Raji (cell line): Measurements from ENCODE around the gene ZNF474.

ENCODE experiments used
- POLR2A ChIP-seq: IDR thresholded peaks from 2 replicates; pipeline ENCODE4 v1.6.1; 2011; ENCODE audit warnings: low read depth, low read length, control low read depth; ENCODE audit not compliant: insufficient read depth

ZNF474 gene

DNA sequence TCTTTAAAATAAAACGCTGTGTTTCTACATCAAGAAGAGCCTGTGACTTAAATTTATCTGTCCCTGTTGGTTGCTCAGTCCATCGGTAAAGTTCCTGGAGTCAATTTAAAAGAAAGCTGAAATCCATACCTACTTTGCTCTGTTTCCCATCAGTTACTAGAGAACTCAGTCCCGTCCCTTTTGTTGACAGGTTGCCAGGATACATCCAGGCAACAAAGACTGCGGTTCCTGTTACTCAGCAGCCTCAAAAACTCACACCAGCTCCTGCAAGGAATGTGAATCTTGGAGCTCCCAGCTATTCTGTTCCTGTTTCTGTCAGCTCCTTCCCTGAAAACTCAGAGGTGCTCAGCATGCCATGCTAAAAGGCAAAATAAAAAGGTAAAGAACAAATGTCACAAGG lies at the start of gene ZNF474:
Gene ZNF474 (plus strand): TSS at position 241 of the 400 bp plus-strand sequence. CDS start 22,445 bp downstream, outside the sequence.
- no peak for TF ChIP-seq POLR2A

DNA sequence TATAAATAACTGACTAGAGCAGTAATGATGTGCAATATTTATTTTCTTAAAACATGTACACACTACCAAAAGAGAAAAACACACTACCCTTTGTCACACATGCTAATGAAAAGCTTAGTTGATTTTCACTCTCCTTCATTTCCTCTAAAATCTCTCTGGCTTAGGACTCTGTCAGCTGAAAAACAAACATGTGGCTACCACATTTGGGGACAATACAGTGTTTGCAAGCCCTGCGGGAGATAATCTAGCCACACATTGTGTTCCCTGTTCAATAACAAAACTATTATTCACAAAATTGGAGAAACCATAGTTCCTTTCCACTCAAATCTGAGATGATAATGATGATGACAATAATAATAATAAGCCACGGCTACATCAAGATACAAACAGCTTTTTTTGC lies 47.8 kb upstream of the ZNF474 start:
- no peak for TF ChIP-seq POLR2A

DNA sequence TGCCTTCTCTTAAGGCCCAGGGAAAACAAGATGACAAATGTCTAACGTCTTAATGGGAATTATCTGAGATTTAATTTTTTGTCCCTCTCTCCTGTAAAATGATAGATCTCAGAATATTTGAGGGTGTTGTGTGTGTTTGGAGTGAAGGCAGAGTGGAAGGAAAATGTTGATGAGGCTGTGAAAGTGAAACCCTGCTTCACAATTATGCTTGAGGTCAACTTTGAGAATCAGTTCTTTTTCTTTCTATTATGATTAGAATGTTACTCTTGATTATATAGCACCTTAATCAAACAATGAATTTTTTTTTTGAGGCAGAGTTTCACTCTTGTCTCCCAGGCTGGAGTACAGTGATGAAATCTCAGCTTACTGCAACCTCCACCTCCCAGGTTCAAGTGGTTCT lies 45.8 kb upstream of the ZNF474 start:
- no peak for TF ChIP-seq POLR2A

DNA sequence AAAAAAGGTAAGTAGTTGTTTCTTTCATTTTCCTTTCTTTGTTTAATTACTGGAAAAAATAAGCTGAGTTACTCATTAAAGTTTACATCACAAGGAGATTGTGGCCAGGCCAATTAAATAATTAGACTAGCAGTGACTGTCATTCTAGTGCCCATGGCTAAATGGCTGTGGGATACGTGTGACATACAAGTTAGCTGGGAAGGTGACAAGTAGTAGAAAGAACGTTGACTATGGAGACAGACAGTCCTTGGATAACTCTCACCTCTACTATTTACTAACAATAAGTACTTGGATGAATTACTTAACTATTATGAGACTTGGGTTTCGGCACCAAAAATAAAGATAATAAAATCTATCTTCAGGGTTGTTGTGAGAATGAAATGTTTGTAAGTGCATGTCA lies 44.3 kb upstream of the ZNF474 start:
- no peak for TF ChIP-seq POLR2A

DNA sequence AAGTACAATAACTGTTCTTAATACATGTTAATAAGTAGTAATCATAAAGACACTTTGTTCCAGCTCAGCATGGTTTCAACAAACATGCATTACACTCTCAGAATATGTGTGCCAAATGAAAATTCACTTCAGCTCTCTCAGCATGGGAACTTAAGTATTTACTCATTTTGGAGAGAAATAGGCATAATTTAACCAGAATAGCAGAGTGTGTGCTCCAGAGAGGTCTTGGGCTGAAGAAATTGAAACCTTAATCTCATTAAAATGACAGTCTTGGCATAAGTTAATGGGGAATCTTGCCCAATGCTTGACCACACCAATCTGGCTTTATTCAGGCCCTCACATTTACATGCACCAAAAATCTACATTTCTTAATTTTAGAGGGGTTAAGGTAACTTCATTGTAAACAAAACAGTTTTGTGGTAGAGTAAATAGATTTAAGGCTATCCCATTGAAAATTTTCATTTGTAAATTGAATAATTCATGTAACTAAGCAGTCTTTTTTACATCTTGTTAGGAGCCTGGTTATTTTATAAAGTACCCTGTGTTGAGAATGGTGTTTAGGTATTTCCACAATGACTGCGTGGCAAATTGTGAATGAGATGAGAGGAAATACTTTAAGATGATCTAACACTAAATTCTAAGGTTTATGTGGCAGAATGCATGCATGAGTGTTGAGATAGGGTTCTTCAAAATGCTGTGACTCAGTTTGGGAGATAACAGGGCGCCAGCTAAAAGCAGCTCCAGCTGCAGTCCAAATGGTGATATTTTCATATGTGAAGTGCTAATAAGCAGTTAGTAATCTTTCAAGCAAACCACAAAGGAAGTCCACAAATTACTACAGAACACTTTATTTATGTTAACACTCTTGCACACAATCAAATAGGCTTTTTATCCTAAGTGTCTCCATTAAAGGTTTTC lies 40.0 kb upstream of the ZNF474 start:
- no peak for TF ChIP-seq POLR2A

DNA sequence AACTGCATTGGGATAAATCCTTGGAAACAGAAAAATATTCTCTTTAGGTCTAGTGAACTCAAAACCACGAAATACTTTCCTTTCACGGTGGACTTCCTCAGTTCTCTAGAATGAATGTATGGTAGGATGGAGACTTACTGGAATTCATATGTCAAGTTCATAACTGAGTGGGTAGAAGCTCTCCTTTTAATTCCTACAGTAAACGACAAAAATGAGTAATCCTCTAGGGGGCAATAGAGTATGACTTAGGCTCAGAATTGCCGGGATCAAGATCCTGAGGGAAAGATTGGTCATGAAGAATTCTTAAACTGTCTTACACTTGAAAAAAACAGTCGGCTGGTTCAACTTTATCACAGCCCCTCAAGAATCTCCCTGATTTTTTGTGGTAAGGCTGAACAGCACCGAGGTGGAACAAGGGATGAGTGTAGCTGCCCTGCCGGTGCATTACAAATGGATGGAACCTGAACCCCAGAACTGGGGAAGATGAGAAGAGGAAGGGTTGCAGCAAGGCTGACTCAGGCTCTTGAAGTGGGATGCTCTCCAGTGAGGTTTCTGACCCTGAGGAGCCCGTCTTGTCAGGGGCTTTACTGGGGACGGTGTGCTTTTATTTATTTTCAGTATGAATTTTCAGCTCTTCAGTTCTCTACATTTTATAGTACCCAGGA lies 37.3 kb upstream of the ZNF474 start:
- no peak for TF ChIP-seq POLR2A

DNA sequence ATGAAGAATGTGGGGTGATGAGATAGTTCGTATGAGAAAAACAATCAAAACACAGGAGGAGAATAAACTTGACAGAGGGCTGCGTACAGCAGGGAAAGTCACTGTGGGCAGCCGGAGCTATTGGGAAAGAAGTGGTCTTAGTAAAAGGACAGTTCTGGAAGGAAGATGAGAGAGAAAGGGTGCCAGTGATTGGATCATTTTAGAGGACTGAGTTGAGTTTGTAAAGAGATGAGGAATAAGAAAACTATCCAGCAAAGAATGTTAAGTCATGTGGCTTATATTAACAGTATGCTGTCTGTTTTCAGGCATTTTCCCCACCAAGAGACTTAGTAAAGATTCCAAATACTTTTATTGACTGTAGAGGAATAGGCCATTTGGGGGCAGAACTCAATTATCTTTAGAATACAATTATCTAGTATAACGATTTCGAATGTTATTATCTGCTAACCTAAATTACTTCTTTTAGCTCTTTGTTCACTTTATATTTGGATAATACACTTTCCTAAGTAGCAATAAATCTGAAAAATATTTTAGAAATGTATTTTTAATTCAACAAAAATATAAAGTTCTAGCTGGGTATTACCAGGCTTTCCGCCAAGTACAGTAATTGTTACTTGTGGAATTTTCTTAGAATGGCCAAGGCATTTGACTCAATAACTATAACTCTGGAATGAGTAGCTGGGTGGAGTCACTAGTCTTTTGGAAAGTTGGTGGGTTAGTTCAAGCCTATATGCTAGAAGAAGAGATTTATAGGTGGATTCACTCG lies 35.7 kb upstream of the ZNF474 start:
- no peak for TF ChIP-seq POLR2A

DNA sequence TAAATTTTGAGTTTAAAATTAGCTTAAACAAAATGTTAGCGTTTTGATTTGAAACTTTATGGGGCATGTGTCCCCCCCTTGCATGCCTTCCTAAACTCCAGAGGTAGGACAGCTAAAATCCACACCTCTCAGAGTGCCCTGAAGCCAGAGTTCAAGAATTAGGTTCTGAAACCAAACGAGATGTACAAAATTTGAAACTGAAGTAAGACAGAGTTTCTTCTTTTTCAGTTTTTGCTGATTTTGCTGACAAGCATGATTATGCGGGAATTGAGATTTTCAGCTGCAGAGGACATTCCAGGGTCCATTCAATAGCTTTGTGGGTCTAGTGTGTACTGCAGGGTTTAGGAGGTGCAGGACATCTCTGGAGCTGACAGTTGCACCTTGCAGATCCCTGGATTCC lies 34.2 kb upstream of the ZNF474 start:
- no peak for TF ChIP-seq POLR2A

DNA sequence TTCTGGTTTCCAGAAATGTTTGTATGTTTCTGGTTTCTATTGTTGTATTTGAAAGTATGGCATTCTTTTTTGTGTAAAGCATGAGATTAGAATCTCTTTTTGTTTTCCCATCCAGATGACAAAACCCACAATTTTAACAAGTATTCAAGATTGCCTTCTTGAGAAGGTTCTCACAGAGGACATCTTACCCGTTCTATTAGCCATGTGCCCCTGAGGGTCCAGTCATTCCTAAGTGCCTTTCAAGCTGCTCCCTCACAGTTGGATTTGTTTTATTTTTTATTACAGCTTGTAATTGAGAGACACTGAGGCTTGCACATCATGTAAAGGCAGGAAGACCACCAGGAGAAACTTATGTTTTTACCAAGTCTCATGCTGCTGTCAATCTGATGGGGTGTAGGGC lies 32.0 kb upstream of the ZNF474 start:
- TF ChIP-seq POLR2A = no peak

DNA sequence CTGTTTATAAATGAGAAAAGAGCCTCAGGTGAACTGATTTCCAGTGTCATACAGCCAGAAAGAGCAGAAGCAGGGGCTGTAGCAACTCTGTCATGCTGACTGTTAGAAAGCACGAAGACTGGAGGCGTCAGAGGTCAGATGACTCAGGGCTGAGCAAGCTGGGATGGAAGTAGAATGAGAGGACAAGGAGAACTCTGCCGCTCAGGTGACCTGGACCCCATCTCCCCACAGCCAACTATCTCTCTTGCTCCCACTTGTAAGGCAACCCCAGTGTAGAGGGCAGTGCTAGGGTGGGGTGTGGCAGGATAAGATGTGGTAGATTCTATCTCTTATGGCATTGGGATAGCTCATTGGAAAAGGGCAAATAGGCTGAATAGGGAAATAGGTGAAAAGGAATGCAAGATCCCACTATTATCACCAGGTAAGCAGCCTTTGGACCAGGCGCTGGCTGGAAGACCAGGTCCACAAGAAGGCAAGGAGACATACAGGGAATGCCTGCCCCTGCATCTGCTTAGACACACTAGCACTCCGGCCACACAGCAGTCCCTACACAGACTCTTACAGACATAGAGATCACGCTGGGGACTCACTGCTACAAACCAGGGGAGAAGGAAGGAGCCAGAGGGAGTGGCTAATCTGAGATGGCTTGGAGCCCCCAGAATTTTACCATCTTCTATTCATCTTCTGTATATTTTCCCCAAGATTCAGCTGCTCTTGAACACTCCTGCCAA lies 30.1 kb upstream of the ZNF474 start:
- no peak for TF ChIP-seq POLR2A

DNA sequence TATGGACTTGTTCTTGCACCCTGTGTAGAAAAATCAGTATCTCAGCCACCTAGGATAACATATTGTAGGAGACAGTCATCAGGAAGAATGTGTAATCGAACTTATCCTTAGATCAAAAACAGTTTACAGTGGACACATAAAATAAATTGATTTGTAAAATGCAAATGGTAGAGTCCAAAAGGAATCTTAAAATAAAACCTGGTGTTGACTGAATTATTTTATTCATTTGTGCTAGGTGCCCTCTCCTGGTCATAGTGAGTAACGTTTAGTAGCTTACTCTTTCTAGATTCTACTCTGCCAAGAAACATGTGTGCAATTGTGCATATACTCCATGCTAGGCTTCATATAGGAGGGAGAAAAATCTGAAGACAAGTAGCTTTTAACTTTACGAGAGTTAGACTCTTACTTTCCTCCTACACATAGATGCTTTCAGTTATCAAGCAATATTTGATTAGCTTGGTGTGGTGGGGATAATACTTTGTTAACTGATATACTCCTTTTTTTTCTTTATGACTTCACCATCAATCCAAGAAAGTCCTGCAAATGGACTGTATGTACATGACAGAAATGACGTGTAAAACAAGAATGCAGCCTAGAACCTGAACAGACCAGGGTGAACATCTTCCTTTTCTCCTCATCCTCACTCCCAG lies 27.6 kb upstream of the ZNF474 start:
- TF ChIP-seq POLR2A = no peak

DNA sequence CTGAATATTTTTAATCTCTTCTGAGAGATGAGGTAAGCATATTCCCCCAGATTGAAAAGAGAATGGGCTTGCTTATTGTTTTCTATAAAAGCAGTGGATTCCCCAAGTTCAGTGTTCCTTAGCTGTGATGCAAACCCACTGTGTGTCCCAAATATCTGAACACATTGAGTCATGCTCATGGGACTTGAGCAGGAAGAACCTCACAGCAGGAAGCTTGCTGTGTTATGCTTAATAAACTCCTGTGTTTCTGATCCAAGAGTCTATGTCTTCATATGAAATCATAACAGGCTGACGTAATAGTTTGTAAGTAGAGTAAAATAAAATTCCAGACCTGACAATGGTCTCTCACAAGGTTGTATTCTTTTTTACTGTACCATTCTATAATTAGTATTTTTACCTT lies 26.5 kb upstream of the ZNF474 start:
- no peak for TF ChIP-seq POLR2A

DNA sequence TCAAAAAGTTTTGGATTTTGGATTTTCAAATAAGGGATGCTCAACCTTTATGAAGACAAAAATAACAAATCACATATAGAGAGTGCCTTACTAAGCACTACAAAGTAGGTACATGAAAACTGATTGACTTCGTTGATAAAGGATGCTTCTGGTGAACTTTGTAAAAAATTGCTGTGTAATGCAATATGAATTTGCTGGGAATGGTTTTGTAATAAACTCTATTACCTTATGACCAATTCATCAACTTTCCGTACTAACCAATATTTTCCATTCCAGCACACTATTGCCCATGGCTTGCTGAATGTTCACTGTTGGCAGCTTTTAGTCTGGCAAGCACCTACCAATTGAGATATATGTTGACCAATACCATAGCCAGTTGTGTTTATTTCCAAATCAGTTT lies 23.4 kb upstream of the ZNF474 start:
- TF ChIP-seq POLR2A = no peak

DNA sequence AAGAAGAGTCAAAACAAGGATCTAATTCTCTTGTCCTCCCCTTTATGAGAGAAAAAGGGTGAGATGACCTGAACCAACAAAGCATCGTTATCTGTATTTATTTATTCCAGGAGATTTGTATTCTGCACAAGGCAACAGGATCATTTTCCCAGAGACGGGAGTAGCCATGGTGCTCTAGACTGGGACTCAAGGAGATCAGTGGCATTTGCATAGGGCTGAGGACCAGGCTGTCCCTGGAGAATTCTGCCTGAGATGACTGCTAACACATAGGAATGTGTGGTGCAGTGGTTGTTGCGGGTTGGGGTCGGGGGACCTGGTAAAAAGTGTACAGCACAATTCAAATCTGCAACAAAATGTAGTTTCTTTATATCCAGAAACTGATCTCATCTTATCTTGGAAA lies 22.3 kb upstream of the ZNF474 start:
- no peak for TF ChIP-seq POLR2A
